NCI-H2196 treated with DMSO at 0.1 percent for 48 hours (cell line): ENCODE results near the gene CCNA2.

Experiments used
- DNase-seq: peaks from one replicate; lab custom pipeline; 2025; ENCODE audit not compliant: unreplicated experiment; lab: John Stamatoyannopoulos, UW

Gene CCNA2

DNA sequence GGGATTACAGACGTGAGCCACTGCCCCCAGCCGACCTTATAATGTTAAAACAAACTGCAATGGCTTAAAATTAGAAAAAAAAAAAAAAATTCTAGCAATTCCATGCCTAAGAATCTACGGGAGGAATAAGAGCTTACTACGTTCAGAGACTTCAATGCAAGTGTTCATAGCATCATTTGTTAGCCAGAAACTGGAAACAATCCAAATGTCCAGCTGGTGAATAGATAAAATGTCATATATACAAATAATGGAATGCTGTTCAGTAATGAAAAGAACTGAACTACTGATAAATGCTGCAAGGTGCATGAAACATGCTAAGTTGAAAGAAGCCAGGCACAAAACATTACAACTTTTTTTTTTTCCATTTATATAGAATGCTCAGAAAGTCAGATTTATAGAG is 17.3 kb downstream of the CCNA2 start:
- DNase-seq: no peak

DNA sequence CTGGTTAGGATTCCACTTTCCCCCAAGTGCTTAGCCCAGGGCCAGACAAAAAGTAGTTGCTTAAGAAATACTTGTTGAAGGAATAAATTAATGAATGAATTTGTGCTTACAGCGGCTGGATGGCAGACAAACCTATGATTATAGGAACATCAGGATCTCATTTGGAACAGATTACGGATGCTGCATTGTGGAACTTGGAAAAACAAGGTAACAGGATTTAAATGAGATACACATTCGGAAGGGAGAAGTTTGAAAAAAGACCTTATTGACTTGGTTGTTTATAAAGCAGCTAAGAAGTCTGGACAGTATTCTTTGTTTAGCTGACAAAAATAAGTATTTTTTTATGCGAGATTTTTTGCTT is 22.0 kb downstream of the CCNA2 start:
- DNase-seq: no peak

DNA sequence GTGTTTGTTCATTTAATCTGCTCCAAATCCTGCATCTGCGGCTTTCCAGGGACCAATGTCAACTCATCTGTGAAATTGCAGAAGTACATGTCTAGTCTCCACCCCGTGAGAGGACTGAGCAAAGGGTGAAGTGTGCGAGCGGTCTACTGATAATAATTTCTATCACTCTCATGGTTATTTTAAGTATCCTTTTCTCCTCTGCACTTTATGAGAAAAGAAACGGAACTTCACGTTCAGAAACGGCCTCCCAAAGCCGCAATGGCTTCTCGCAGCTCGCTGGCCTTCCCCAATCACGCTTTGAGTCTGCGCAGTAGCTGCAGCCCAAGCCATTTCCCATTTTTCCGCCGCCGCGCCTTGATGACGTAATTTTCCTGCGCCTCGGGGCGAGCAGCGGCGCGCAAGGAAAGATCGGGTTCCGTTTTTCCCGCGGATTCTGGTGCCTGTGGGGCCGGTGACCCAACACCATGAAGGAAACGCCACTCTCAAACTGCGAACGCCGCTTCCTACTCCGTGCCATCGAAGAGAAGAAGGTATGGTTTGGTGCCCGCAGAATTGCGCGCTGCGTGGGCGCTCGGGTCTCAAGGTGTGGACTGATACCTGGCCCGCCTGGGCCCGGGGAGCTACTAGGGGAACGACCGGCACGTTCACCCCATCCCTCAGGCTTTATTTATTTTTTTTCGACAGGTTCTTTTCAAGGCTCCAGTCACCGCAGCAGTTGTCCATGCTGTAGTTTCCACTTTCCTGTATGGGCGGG is 22.5 kb downstream of the CCNA2 start, which contains the start of gene EXOSC9:
TSS of gene EXOSC9 (plus strand) at position 363 of the 754 bp plus-strand sequence. CDS start at position 465, 102 bp downstream.
- DNase-seq: peak; percentile 31

DNA sequence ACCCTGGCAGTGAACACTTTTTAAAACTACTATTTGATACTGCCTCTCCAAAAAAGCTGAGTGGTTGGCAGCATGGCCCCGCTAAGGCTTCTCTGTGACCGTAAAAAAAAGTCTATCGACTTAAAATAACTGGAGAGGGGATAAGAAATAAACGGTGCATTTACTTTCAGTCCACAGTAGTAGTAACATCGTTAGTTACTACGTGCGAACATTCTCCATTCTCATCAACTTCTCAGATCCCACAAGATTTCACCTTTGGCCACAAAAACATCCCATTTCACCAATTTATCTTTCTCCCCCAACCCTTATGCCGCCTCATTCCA is 23.1 kb downstream of the CCNA2 start:
- DNase-seq: no peak

DNA sequence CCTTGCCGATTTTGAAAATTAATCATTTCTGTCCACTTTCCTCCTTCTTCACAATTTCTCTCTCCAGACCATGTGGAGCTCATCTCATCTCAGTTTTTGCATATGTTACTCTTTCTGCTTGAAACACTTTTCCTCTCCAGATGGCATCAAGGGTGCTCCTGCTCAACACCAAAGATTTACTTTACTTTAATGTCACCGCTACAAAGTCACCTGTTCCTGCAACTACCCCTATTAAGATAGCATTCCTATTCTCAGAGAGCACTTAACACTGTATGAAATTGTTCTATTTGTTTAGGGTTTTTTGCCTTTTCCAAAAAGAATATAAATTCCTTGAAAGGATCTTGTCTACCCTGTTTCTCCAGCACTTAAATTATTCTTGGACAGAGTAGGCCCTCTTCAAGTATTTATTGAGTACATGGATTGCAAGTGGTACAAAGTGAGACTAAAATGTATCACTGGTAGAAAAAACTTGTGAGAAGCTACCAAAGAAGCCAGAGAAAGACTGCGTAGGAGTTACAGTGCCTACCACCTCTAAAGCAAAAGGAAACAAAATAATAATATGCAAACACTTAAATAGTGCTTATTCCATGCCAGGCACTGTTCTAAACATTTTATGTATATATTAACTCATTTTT is 23.7 kb downstream of the CCNA2 start:
- no peak for DNase-seq

DNA sequence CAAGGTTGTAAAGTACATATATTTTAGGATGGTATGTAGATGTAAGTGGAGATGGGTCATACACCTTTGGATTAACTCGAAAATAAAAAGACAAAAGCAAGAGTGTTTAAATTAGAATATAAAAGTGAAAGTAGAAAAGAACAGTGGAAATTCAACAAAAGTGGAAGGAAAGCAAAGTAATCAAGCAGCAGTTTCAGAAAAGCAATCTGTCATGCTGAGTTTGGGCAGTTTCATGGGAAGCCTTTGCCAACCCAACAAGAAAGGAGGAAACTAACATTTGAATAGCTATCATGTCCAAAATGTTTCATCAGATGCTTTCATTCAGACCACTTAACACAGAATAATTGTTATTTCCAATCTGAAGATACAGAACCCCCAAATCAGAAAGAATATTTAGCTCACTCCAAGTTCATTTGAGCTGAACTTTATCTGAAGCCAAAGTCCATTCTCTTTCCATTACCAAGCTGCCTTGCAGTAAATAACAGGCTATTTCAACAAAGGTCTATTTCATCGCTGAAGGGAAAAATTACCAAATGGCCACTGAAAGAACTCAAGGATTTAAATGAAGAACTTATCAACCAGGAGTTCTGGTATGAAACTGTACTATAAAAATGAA is 24.4 kb downstream of the CCNA2 start:
- no peak for DNase-seq

DNA sequence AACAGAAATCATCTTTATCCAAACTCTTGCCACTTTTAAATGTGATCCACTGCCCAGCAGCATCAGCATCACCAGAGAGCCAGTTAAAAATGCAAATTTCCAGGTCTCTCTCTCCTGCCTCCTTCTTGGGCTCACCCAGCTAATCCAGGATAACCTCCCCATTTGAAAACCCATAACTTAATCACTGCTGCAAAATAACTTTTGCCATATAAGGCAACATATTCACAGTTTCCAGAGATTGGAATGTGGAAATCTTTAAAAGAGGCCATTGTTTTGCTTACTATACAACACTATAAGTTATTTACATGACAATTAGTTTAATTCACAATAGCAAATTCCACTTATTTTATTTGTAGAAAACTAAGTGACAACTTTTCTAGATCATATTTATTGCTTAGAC is 27.4 kb downstream of the CCNA2 start:
- DNase-seq: no peak

DNA sequence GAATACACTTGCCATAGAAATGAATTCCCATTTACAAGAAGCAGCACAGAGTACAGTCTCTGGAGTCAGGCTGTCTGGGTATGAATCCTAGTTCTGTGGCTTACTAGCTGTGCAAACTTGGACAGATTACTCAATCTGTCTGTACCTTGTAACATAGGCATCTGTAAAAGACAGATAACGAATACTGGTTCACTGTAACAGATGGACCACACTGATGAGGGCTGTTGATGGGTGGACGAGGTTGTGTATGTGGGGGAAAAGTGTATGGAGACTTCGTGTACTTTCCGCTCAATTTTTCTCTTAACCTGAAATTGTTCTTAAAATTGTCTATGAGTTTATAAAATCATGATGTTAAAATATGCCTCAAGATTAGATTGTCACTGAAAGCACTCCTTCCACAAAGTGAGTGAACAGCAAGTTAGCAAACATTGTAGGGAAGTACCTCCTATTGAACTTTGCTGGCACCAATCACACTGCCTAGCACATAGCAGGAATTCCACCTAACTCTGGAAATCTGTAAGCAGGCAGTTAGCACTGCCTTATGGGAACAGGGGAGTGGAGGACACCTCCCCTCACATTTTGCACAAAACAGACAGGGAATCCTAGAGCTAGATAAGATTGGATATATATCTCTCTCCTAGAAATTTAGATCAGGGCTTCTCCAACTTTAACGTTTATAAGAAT is 29.0 kb downstream of the CCNA2 start:
- no peak for DNase-seq

DNA sequence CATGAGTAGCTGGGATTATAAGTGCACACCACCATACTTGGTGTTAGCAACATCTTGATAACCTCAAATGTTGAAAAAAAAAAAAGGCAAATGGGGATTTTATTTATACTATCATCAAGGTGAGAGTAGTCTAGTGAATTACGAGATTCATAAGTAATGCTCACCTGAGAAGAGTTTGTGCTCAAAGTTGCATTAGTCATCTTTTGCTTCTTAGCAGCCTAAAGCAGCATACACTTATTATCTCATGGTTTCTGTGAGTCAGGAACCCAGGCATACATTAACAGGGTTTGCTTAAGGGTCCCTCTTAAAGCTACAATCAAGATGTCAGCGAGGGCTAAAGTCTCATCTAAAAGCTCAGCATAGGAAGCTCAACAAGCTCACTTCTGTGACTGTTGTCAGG is 30.7 kb downstream of the CCNA2 start:
- no peak for DNase-seq

DNA sequence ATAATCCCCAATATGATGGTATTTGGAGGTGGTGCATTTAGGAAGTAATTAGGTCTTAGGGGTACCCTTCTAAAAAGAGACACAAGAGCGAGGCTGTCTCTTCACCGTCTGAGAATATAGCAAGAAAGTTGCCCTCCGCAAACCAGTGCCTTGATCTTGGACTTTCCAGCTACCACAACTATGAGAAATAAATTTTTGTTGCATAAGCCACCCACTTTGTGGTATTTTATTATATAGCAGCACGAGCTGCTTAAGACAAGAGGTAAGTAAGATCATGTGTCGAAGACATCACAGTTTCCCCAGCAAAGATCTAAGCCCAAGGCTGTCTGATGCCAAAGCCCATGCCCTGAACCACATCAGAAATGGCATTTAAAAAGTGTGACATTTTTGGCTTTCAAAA is 32.2 kb downstream of the CCNA2 start:
- DNase-seq: no peak

DNA sequence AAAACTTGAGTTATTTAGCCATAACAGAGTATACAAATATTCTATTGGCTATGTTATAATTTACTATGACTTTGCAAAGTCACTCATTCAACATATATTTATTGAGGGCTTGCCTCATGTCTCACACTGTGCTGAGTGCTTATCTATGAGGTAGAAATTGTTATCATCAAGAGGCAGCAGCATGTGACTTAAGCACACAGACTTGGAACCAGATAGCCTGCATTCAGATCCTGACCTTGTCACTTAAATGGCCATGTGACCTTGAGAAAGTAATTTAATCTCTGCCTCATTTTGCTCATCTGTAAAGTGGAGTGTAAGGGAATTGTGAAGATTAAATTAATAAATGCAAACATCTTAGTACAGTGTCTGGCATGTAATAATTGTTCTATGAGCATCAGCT is 32.7 kb downstream of the CCNA2 start:
- no peak for DNase-seq

DNA sequence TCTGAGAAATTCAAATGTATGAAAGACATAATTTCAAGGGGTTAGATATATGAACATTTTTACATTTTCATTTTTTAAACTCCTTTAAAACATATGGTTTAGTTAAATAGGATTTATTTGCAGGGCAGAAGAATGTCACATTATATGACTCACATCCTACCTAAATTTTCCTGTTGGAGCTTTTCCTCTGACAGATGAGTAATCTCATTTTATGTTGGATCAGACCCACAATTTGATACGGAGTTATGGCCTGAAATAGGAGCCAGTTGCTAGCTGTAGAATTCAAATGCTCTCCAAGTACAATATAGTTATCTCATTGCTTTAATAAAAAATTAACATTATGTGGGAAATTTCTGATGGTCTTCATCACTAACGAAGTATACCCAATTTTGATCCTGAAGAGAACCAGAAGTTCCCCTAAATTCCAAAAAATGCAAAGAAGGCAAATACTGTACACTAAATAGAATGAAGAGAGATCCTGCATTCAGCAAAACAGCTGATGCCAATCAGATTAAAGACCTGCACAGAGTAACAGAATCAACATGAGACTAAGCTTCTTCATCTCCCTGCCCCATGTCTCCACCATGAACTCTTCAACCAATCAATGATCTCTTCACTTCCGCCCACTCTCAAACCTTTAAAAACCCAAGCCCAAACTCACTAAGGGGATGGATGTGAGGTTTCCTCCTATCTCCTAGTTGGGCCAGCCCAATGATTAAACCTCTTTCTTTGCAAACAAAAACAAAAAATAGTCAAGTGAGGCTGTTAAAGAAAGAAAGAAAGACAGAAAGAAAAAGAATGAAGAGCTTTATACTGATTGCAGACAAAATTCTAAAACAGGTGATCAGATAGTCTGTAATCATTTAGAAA is 33.5 kb downstream of the CCNA2 start:
- no peak for DNase-seq

DNA sequence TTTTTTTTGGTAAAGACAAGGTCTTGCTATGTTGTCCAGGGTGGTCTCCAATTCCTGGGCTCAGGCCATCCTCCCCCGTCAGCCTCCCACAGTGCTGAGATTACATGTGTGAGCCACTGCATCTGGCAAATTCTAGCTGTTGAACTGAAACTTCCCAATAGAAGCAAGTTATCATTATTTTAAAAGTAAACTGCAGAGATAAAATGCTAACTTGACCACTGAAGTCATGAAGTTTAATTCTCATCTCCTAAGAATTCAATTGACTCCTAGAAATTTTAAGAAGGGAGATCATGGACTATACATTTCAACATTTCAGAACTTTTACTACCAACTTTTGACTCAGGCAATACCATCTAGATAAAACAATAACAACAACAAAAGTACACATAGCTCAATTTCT is 34.2 kb downstream of the CCNA2 start:
- no peak for DNase-seq

DNA sequence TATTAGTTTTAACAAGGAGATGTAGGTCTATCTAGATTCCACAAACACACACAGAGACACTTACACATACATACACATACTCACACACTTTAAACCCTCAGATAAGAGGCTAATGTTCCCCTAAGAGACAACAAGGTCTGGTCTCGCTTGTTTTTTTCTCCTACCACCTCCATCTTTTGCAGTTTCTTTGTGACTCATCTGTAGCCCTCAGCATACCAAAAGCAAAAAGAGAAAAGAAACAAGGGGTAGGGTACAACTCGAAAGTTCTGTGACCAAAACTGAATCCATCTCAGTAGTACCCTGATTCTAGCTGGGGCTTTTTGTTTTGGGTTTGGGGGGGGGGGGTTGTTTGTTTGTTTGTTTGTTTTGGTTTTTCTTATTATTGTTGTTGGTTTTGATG is 34.8 kb downstream of the CCNA2 start:
- DNase-seq: no peak

DNA sequence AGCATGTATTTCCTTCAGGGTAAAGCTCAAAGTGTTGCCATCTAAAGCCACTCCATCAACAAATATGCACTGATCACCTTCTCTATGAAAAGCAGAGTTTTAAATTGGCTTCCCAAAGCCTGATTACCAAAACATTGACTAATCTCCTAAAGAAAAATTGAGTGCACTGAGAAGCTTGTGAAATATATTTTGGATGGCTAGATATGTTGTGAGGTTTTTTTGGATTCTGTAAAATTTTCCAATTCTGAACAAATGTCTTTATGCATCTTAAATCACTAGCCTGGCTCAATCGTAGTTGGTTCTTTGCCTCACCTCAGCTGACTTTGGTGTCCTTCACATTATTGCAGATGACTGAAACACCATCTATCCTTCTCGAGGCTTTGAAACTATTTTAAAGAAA is 37.5 kb downstream of the CCNA2 start:
- DNase-seq: no peak

DNA sequence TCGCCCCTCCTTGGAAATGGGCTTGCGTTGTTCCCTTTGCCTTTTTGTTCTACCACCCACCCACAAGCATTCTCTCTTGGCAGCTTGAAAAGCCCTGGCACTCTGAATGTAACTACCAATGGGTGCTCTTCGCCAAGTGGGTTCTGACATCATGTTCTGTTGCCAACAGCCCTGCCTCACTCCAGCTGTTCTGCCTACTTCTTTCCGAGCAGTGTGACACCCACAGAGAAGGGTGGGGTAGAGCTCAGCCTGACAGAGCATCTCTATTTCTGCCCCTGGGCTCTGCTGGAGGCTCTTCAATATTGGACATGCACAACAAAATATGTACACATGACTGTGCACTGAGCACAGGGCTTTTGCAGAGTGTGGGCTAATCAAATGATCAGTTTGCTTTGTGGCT is 38.2 kb downstream of the CCNA2 start:
- no peak for DNase-seq

DNA sequence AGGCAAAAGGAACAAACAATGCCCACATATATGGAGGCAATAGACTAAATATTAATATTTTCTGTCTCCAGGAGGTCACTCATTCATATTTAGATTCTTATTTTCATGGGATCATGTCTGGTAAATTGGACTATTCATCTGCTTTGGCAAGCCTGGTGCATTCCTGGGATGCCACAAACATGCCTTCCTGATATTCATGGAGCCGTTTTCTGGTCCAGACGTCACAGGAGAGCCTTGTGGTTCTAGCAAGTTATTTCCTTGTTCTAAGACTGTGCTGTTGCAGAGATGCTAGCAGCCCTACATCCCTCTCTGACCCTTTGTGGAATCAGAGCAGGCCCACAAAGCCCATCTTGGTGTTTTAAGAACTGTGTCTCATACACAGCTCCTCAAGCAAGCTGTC is 38.7 kb downstream of the CCNA2 start:
- DNase-seq: no peak

DNA sequence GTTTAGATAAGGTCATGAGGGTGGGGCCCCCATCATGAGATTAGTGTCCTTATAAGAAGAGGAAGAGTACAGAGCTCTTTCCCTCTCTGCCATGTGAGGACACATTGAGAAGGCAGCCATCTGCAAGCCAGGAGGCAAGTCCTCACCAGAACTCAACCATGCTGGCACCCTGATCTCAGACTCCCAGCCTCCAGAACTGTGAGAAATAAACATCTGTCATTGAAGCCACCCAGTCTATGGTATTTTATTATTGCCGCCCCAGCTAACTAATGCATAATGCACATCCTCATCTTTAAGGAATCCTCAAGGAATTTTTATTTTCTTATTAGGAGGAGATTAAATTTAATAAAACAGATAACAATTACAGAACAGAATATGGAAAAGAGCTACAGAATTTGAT is 39.3 kb downstream of the CCNA2 start:
- no peak for DNase-seq

DNA sequence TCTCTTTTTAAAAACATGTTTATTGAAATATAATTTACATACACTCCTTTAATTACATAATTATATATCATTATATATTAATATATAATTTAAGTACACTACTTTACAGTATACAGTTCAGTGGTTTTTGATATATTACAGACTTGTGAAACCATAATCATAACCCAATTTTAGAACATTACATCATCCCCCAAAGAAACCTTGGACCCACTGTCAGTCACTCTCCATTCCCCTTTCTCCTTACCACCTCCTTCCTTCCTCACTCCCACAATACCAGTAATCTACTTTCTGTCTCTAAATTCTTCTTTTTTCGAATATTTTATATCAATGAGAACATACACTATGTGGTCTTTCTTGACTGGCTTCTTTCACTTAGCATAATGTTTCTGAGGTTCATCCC is 40.5 kb downstream of the CCNA2 start:
- no peak for DNase-seq

DNA sequence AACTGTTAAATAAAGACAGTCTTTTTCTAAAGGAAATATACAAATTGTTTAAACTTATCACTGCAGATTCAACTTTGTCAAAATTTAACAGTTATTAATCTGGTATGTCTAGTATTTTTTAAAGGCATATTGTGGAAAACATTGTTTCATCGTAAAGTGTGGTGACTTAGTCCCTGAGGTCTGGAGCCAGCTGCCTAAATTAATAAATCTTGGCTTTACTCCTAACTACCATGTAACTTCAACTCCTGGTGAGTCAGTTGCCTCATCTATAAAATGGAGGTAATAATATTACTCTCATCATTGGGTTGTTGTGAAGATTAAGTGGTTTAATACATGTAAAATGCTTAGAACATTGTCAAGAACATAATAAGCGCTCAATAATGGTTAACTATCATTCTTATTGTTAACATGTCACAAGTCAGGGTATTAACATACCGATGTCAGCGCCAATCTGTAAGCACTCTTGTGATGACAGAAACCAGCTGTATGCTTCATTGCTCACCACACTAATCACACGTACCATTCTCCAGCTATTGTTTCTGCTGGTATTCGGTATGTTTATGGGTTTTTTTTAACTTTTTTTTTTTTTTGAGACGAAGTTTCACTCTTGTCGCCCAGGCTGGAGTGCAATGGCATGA is 44.6 kb downstream of the CCNA2 start:
- DNase-seq: no peak

DNA sequence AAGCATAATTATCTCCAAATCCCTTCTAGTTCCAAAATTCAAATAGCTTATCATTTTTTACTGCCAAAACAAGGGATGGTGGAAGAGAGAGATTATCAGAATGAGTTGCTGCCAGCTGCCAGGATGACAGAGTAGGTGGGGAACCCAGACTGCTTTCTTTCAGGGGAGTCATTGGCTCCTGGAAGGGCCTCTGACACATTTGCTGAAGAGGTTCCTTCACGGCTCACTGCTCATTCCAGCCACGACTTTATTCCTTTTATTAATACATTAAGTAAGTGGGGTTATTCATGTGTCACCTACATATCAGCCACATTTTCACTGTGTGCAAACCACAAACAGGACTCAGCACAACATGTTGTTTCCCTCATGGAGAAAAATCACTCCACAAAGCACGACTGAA is 46.1 kb downstream of the CCNA2 start:
- DNase-seq: no peak
